ENCODE results near the gene DLGAP1. TPM values are rescaled to one million over a fixed set of nuclear protein-coding genes. Genes with fewer than 3 reads are reported as not detected.

The DLGAP1 gene
- total and polyA plus RNA-seq, 10 of the 15 experiments (the other 5 are each of a cell fraction or from before 2014, with no cell fraction given) = 0.23 to 27.6 (median 1.9) TPM

DNA sequence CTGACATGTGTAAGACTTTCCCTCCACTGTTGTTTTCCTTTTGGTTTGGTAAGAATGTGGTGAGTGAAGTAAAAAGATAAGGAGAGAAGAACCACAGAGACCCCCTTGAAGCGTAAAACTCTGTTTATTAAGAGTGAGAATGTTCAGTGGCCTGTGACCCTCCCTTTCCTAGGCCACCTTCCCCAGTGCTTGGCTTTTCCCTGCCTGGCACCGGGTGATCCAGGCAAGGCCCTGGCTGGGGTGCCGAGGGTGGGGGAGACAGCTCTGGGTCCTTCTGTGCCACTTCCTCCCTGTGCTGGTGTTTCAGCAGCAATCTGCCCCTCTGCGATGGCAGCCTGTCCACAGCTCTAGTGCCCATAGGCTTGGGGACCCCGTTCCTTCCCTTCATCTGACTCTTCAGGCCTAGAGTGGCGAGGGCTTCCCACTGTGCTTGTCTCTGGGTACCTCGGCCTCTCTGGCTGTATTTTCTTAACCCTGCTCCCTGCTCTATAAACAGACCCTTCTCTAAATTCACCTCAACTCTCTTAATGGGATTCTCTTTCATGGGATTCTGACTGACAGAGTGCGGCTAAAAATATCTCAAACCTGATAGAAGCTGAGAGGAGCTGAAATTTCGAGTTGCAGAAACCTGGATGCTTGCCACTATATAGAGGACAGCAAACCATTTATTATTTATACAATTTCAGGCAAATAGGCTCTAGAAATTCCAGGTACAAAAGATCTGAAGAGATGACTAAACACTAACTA, 461.0 kb downstream of the DLGAP1 start:
- Histone ChIP-seq H3K4me1 (ENCODE audit: control insufficient read depth, insufficient read depth, low read length) (no peaks in the 10 kb centered on the region), H3K4me3 (no peak overlapping the region), H3K27ac (ENCODE audit: control insufficient read depth, insufficient read depth) (no peak overlapping the region), H3K36me3 (ENCODE audit: control insufficient read depth in 2 of 2, insufficient read depth in 2 of 2, low read length in 1 of 2) (no peaks in the 10 kb centered on the region; a peak in 1 of 4 replicates), H3K27me3 (replicated peaks in 1 of 2; ENCODE audit: control insufficient read depth in 2 of 2, insufficient read depth in 2 of 2, low read length in 1 of 2) (no peaks in the 10 kb centered on the region), H2AFZ (ENCODE audit: control insufficient read depth, low read depth, low read length) (no peak overlapping the region), H3K79me2 (ENCODE audit: control insufficient read depth, insufficient read depth, low read length) (no peaks in the 10 kb centered on the region), H3K9ac (ENCODE audit: control insufficient read depth, insufficient read depth, low read length) (no peak overlapping the region), H3K4me2 (ENCODE audit: control insufficient read depth, insufficient read depth) (no peak overlapping the region), H4K20me1 (ENCODE audit: control insufficient read depth, insufficient read depth) (no peaks in the 10 kb centered on the region), H3K9me3 (replicated peaks; ENCODE audit: control insufficient read depth, insufficient read depth, low read length) (no peaks in the 10 kb centered on the region)
- FAIRE-seq (no peak), ATAC-seq (peak; percentile 31), DNase-seq (ENCODE audit: low read depth, low spot score) (no peak)
- ChIA-PET SMC1A (ENCODE audit: uncharacterized antibody, unreplicated experiment) (interaction anchor here (0.7 to 4.4 kb wide), 32 partner anchors 9 to 1111 kb away, joined by 3 to 59 read pairs (median 4); no protein-coding TSS in a partner anchor), RAD21 (ENCODE audit: unreplicated experiment) (interaction anchor here (0.6 to 3.1 kb wide), 14 partner anchors 9 to 328 kb away, joined by 3 to 78 read pairs (median 6); no protein-coding TSS in a partner anchor), CTCF (interaction anchor here (0.8 to 3.6 kb wide), 40 partner anchors 9 to 1065 kb away, joined by 3 to 111 read pairs (median 6); no protein-coding TSS in a partner anchor), POLR2A (interaction anchor here (1.1 kb wide), 1 partner anchor 125 kb away, joined by 3 read pairs; no protein-coding TSS in a partner anchor)
- 39% methylated on average over 9 of the region's 9 CpGs for WGBS (ENCODE audit: insufficient coverage, insufficient replicate concordance, low lambda C conversion rate, missing lambda C conversion rate)
- intact Hi-C loops (cut with micrococcal nuclease; ENCODE audit: unreplicated experiment) (loop anchor here (10.0 kb wide), 1 partner anchor 719 kb away; no protein-coding TSS in a partner anchor), in situ Hi-C loops (cut with MboI) (no loop called here)
- BruUV-seq (replicated peaks) = no TSS peak
- TF ChIP-seq RBBP5 (conservative IDR thresholded peaks at IDR 0.05) (no peak), TARDBP (IDR thresholded peaks at IDR 0.05; ENCODE audit: borderline replicate concordance) (no peak), SP1 (IDR thresholded peaks at IDR 0.05; ENCODE audit: low read depth, low read length) (no peak), PAX8 (IDR thresholded peaks at IDR 0.05) (no peak)

DNA sequence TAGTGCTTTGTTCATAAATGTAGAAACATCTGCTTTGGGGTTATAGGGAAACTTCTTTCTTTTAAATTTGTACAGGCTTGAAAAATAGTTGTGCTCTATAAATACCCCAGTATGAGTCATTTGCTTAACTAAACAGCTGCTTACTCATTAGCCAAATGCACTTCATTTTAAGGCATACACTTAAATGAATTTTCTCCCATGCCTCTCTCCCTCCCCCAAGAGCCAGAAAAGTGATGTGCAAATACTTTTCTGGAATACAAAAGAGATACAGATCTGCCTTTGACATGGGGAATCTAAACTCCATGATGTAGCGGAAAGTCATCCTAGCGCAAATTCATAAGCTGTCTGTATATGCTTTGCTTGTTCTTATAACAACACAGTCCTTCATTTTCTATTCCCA, 469.4 kb downstream of the DLGAP1 start:
- no peak overlapping the region for H3K4me3 ChIP-seq
- CTCF ChIA-PET = interaction anchor here (0.7 to 6.0 kb wide), 9 partner anchors 10 to 713 kb away, joined by 3 to 54 read pairs (median 4); no protein-coding TSS in a partner anchor
- no TSS peak for BruUV-seq (replicated peaks)
- H3K27ac ChIP-seq (ENCODE audit: control insufficient read depth, insufficient read depth) = no peak overlapping the region
- POLR2A ChIA-PET = interaction anchor here (0.6 to 1.4 kb wide), 3 partner anchors 9 to 207 kb away, joined by 3 to 7 read pairs (median 3); no protein-coding TSS in a partner anchor
- intact Hi-C loops (cut with micrococcal nuclease; ENCODE audit: unreplicated experiment) = loop anchor here (5.0 kb wide), 1 partner anchor 293 kb away; no protein-coding TSS in a partner anchor
- DNase-seq (ENCODE audit: low read depth, low spot score) = no peak
- H3K27me3 ChIP-seq (replicated peaks in 1 of 2; ENCODE audit: control insufficient read depth in 2 of 2, insufficient read depth in 2 of 2, low read length in 1 of 2) = no peaks in the 10 kb centered on the region
- ATAC-seq = peak; percentile 59
- in situ Hi-C loops (cut with MboI) = no loop called here
- no peak for FAIRE-seq
- no peak overlapping the region for H2AFZ ChIP-seq (ENCODE audit: control insufficient read depth, low read depth, low read length)
- 71% methylated on average over 2 of the region's 2 CpGs for WGBS (ENCODE audit: insufficient coverage, insufficient replicate concordance, low lambda C conversion rate, missing lambda C conversion rate)
- H3K9me3 ChIP-seq (replicated peaks; ENCODE audit: control insufficient read depth, insufficient read depth, low read length) = no peaks in the 10 kb centered on the region
- H3K79me2 ChIP-seq (ENCODE audit: control insufficient read depth, insufficient read depth, low read length) = no peaks in the 10 kb centered on the region
- H3K4me1 ChIP-seq (ENCODE audit: control insufficient read depth, insufficient read depth, low read length) = no peaks in the 10 kb centered on the region
- H4K20me1 ChIP-seq (ENCODE audit: control insufficient read depth, insufficient read depth) = no peaks in the 10 kb centered on the region
- no peak overlapping the region for H3K4me2 ChIP-seq (ENCODE audit: control insufficient read depth, insufficient read depth)
- H3K9ac ChIP-seq (ENCODE audit: control insufficient read depth, insufficient read depth, low read length) = no peak overlapping the region
- SMC1A ChIA-PET (ENCODE audit: uncharacterized antibody, unreplicated experiment) = interaction anchor here (0.5 to 4.2 kb wide), 10 partner anchors 9 to 390 kb away, joined by 3 to 36 read pairs (median 6); no protein-coding TSS in a partner anchor
- TF ChIP-seq ZBTB33 (IDR thresholded peaks at IDR 0.05) (peak; percentile 74; the same call in 1 of the 2 replicates), POLR2AphosphoS5 (IDR thresholded peaks at IDR 0.05; ENCODE audit: low read length) (no peak), MEF2B (IDR thresholded peaks at IDR 0.05; ENCODE audit: partially characterized antibody, poor library complexity, severe bottlenecking) (peak; percentile 24), ETV6 (conservative IDR thresholded peaks at IDR 0.05 in 1 of 2, IDR thresholded peaks at IDR 0.05 in 1 of 2; ENCODE audit: borderline replicate concordance in 1 of 2, low read depth in 1 of 2) (no peak)
- no peaks in the 10 kb centered on the region; a peak in 2 of 4 replicates for H3K36me3 ChIP-seq (ENCODE audit: control insufficient read depth in 2 of 2, insufficient read depth in 2 of 2, low read length in 1 of 2)
- RAD21 ChIA-PET (ENCODE audit: unreplicated experiment) = interaction anchor here (1.1 to 4.0 kb wide), 4 partner anchors 9 to 215 kb away, joined by 3 to 18 read pairs (median 10); no protein-coding TSS in a partner anchor
